ENCODE data around the gene SRL.

The SRL gene

DNA sequence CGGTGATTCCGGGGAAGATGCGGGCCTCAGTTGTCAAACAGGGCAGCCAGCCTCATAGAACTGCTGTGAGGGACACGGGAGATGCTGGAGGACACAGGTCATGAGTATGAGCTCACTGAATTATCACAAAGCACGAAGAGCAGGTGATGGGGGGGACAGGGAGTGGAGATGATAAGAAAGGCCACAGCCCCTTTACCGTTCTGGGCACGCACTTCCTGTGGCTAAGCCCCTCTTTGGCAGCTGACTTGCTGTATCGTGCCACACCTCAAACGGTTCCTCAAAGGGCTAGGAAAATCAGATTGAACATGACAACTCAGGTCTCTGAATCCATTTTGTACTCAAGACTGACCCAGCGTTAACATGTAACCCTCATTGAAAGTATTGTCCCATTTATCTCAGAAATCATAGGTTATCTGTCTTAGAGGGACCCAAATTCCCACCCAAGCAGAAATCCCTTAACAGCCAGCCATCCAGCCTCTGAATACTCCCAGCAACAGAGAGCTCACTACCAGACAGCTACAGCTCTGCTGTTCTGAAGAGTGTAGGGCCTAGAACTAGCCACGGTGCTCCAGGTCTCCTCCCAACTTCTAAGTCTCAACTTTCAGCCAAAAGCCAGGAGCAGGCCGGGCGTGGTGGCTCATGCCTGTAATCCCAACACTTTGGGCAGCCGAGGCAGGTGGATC, 5.0 kb upstream of the SRL start (continued):
- TF ChIP-seq CSRNP3 (CRISPR knock-in tag; IDR thresholded peaks at IDR 0.05) (no peak), ZFP3 (CRISPR knock-in tag; IDR thresholded peaks at IDR 0.05) (no peak), CREB5 (CRISPR knock-in tag; IDR thresholded peaks at IDR 0.05; ENCODE audit: low read depth) (no peak), BACH2 (CRISPR knock-in tag; IDR thresholded peaks at IDR 0.05; ENCODE audit: borderline replicate concordance) (no peak)

DNA sequence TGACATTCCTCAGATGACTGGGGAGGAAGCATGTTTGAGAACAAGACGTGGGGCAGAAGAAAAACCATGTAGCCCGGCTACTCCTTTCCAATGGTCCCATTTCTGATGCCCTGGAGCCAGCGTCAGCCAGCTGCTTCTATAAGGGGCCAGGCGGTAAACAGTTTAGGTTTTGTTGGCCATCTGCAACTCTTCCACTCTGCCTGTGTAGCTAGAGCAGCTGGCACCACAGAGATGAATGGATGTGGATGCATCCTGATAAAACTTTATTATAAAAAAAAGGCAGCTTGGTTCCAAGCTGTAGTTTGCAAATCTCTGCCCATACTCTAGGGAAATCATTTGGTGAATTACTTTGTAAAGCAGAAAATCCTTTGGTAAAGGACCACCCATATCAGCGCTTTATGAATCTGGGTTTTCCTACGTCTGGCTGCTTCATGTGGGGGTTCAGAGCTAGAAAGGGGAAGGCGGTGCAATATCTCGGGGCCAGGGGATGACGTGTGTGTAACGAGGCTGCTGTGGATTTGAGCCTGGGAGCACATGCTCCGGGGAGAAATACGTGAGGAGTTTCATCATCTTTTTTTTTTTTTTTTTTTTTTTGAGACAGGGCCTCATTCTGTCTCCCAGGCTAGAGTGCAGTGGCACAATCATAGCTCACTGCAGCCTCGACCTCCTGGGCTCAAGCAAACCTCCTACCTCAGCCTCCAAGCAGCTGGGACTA, 3.4 kb upstream of the SRL start:
- ATAC-seq: no peak
- TF ChIP-seq OSR1 (CRISPR knock-in tag; IDR thresholded peaks at IDR 0.05) (no peak), CREB5 (CRISPR knock-in tag; IDR thresholded peaks at IDR 0.05; ENCODE audit: low read depth) (no peak), CSRNP3 (CRISPR knock-in tag; IDR thresholded peaks at IDR 0.05) (no peak), TOX (CRISPR knock-in tag; IDR thresholded peaks at IDR 0.05; ENCODE audit: borderline replicate concordance) (no peak), ESRRG (CRISPR knock-in tag; IDR thresholded peaks at IDR 0.05) (no peak), ISL1 (CRISPR knock-in tag; IDR thresholded peaks at IDR 0.05) (no peak), GLIS3 (CRISPR knock-in tag; IDR thresholded peaks at IDR 0.05) (no peak), SNAI2 (CRISPR knock-in tag; IDR thresholded peaks at IDR 0.05) (no peak), ARNTL (CRISPR knock-in tag; IDR thresholded peaks at IDR 0.05; ENCODE audit: borderline replicate concordance, low read depth) (no peak), PPARA (CRISPR knock-in tag; IDR thresholded peaks at IDR 0.05; ENCODE audit: borderline replicate concordance) (no peak), BACH2 (CRISPR knock-in tag; IDR thresholded peaks at IDR 0.05; ENCODE audit: borderline replicate concordance) (no peak)
- TF ChIP-seq, protein P1, sequence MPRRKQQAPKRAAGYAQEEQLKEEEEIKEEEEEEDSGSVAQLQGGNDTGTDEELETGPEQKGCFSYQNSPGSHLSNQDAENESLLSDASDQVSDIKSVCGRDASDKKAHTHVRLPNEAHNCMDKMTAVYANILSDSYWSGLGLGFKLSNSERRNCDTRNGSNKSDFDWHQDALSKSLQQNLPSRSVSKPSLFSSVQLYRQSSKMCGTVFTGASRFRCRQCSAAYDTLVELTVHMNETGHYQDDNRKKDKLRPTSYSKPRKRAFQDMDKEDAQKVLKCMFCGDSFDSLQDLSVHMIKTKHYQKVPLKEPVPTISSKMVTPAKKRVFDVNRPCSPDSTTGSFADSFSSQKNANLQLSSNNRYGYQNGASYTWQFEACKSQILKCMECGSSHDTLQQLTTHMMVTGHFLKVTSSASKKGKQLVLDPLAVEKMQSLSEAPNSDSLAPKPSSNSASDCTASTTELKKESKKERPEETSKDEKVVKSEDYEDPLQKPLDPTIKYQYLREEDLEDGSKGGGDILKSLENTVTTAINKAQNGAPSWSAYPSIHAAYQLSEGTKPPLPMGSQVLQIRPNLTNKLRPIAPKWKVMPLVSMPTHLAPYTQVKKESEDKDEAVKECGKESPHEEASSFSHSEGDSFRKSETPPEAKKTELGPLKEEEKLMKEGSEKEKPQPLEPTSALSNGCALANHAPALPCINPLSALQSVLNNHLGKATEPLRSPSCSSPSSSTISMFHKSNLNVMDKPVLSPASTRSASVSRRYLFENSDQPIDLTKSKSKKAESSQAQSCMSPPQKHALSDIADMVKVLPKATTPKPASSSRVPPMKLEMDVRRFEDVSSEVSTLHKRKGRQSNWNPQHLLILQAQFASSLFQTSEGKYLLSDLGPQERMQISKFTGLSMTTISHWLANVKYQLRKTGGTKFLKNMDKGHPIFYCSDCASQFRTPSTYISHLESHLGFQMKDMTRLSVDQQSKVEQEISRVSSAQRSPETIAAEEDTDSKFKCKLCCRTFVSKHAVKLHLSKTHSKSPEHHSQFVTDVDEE (CRISPR knock-in tag; IDR thresholded peaks at IDR 0.05): no peak
- TF ChIP-seq, protein P2, sequence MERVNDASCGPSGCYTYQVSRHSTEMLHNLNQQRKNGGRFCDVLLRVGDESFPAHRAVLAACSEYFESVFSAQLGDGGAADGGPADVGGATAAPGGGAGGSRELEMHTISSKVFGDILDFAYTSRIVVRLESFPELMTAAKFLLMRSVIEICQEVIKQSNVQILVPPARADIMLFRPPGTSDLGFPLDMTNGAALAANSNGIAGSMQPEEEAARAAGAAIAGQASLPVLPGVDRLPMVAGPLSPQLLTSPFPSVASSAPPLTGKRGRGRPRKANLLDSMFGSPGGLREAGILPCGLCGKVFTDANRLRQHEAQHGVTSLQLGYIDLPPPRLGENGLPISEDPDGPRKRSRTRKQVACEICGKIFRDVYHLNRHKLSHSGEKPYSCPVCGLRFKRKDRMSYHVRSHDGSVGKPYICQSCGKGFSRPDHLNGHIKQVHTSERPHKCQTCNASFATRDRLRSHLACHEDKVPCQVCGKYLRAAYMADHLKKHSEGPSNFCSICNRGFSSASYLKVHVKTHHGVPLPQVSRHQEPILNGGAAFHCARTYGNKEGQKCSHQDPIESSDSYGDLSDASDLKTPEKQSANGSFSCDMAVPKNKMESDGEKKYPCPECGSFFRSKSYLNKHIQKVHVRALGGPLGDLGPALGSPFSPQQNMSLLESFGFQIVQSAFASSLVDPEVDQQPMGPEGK (CRISPR knock-in tag; IDR thresholded peaks at IDR 0.05; ENCODE audit: borderline replicate concordance): no peak

- peak; percentile 25; the same call in 1 of the 3 replicates for ATAC-seq
- TF ChIP-seq ZNF70 (CRISPR knock-in tag; IDR thresholded peaks at IDR 0.05) (no peak), BACH2 (CRISPR knock-in tag; IDR thresholded peaks at IDR 0.05; ENCODE audit: borderline replicate concordance) (no peak), TOX (CRISPR knock-in tag; IDR thresholded peaks at IDR 0.05; ENCODE audit: borderline replicate concordance) (no peak), TCF4 (CRISPR knock-in tag; IDR thresholded peaks at IDR 0.05; ENCODE audit: borderline replicate concordance) (no peak), CSDC2 (CRISPR knock-in tag; IDR thresholded peaks at IDR 0.05) (no peak), ESRRG (CRISPR knock-in tag; IDR thresholded peaks at IDR 0.05) (no peak), ZNF8 (CRISPR knock-in tag; IDR thresholded peaks at IDR 0.05) (no peak)
- TF ChIP-seq, protein P1 (CRISPR knock-in tag; IDR thresholded peaks at IDR 0.05): no peak
These were observed 2.6 kb upstream of the SRL start for GRCh38 chr16:4244254-4245076.

Measured in SK-N-SH treated with all-trans-retinoic acid at 6 μM for 48 hours (cell line).